HepG2 (cell line): ENCODE data around the gene C9orf78. TPM values are rescaled to one million over a fixed set of nuclear protein-coding genes. Genes with fewer than 3 reads are reported as not detected.
A peak's percentile ranks its signal among the peaks of the same experiment; 100 is the strongest.

Source experiments
- ARNT ChIP-seq: fragments of 450-650 bp; IDR thresholded peaks from 2 replicates; pipeline ENCODE4 v1.6.1; 2017
- BRD4 ChIP-seq: sonication (generic); formaldehyde crosslinking; IDR thresholded peaks from 2 replicates; pipeline ENCODE4 v1.4.0; 2020; ENCODE audit warnings: missing genetic modification reagents
- JUND ChIP-seq: sonication (generic); formaldehyde crosslinking; IDR thresholded peaks from 2 replicates; pipeline ENCODE4 v1.8.0; 2022; ENCODE audit warnings: mild to moderate bottlenecking, missing genetic modification reagents
- KLF15 ChIP-seq: sonication (generic); formaldehyde crosslinking; IDR thresholded peaks from 2 replicates; pipeline ENCODE4 v1.8.1; 2023; ENCODE audit warnings: borderline replicate concordance, mild to moderate bottlenecking, inconsistent platforms, missing genetic modification reagents, mixed read lengths
- LCORL ChIP-seq, 2 experiments: fragments of 450-650 bp in 1 of 2; sonication (generic) in 1 of 2; formaldehyde crosslinking in 1 of 2; IDR thresholded peaks; 2 replicates each; pipeline versions ENCODE4 v1.5.0 to v1.6.1; 2017 to 2020; ENCODE audit warnings: antibody characterized with exemption in 1 of 2, missing genetic modification reagents in 1 of 2
- MAFK ChIP-seq, 2 experiments: IDR thresholded peaks in 1 of 2; conservative IDR thresholded peaks in 1 of 2; 2 replicates each; pipeline ENCODE4 v1.6.1; 2011; ENCODE audit warnings: improper control_type of control experiment in 2 of 2, low read length in 2 of 2
- NPAS2 ChIP-seq: sonication (generic); formaldehyde crosslinking; IDR thresholded peaks from 2 replicates; pipeline ENCODE4 v1.8.0; 2022; ENCODE audit warnings: mild to moderate bottlenecking, missing genetic modification reagents, borderline replicate concordance
- NR3C1 ChIP-seq: sonication (generic); formaldehyde crosslinking; IDR thresholded peaks from 2 replicates; pipeline ENCODE4 v1.4.0; 2020; ENCODE audit warnings: missing genetic modification reagents
- PBX2 ChIP-seq: IDR thresholded peaks from 2 replicates; pipeline ENCODE4 v1.6.1; 2016; ENCODE audit warnings: control low read depth
- RBM39 ChIP-seq: fragments of 200-400 bp; formaldehyde crosslinking; IDR thresholded peaks from one replicate; pipeline ENCODE4 v1.6.1; 2018; ENCODE audit warnings: antibody characterized with exemption, mild to moderate bottlenecking, low read depth, low read length; ENCODE audit not compliant: poor library complexity, severe bottlenecking
- SP5 ChIP-seq: IDR thresholded peaks from 2 replicates; pipeline ENCODE4 v1.6.1; 2016; ENCODE audit warnings: low read depth, borderline replicate concordance
- TP53 ChIP-seq: sonication (generic); formaldehyde crosslinking; conservative IDR thresholded peaks from 2 replicates; pipeline ENCODE4 v1.4.0; 2020; ENCODE audit warnings: missing genetic modification reagents
- ZBTB34 ChIP-seq: sonication (generic); formaldehyde crosslinking; IDR thresholded peaks from 2 replicates; pipeline ENCODE4 v1.8.0; 2022; ENCODE audit warnings: mild to moderate bottlenecking, missing genetic modification reagents
- ZKSCAN1 ChIP-seq: fragments of 150-350 bp; IDR thresholded peaks from 2 replicates; pipeline ENCODE4 v1.6.1; 2014; ENCODE audit warnings: low read length
- ZNF224 ChIP-seq: sonication (generic); formaldehyde crosslinking; IDR thresholded peaks from 2 replicates; pipeline ENCODE4 v1.5.0; 2020; ENCODE audit warnings: mild to moderate bottlenecking, missing genetic modification reagents
- ZNF329 ChIP-seq: sonication (generic); formaldehyde crosslinking; IDR thresholded peaks from 2 replicates; pipeline ENCODE4 v1.9.0; 2021; ENCODE audit warnings: low read depth, mild to moderate bottlenecking, missing genetic modification reagents
- ZNF44 ChIP-seq: sonication (generic); formaldehyde crosslinking; IDR thresholded peaks from 2 replicates; pipeline ENCODE4 v1.5.1; 2020; ENCODE audit warnings: mild to moderate bottlenecking, missing genetic modification reagents
- ZNF670 ChIP-seq: sonication (generic); formaldehyde crosslinking; IDR thresholded peaks from 2 replicates; pipeline ENCODE4 v1.8.0; 2022; ENCODE audit warnings: mild to moderate bottlenecking, missing genetic modification reagents, borderline replicate concordance
- ZNF713 ChIP-seq: sonication (generic); formaldehyde crosslinking; IDR thresholded peaks from 2 replicates; pipeline ENCODE4 v1.4.0; 2020; ENCODE audit warnings: mild to moderate bottlenecking, missing genetic modification reagents
- ZNF75D ChIP-seq: sonication (generic); formaldehyde crosslinking; IDR thresholded peaks from 2 replicates; pipeline ENCODE4 v1.8.1; 2023; ENCODE audit warnings: missing genetic modification reagents, mild to moderate bottlenecking, borderline replicate concordance
- ZNF792 ChIP-seq: IDR thresholded peaks from 2 replicates; pipeline ENCODE4 v1.6.1; 2016
- ZNF841 ChIP-seq: sonication (generic); formaldehyde crosslinking; IDR thresholded peaks from 2 replicates; pipeline ENCODE4 v1.8.1; 2023; ENCODE audit warnings: missing genetic modification reagents, borderline replicate concordance
- polyA plus RNA-seq, 8 experiments: library from polyadenylated mRNA; depleted of rRNA in 3 of 8; stranded (reverse) in 7 of 8; unstranded in 1 of 8; fragments of >200 nt; fragmentation: Illumina TruSeq in 4 of 8; extraction: Trizol in 4 of 8; gene quantifications; 2 replicates each; pipeline versions ENCODE4 v1.2.1 to v1.2.3, GENCODE V29; 2011 to 2016; ENCODE audit warnings: low read depth in 4 of 8, missing spikeins in 1 of 8, mixed read lengths in 1 of 8; ENCODE audit not compliant: insufficient read depth in 1 of 8
- total RNA-seq, 5 experiments: library from RNA; depleted of rRNA; stranded (reverse); fragments of >200 nt; fragmentation: Illumina TruSeq; extraction: Trizol; gene quantifications; 2 replicates each; pipeline ENCODE4 v1.2.3, GENCODE V29; 2016; ENCODE audit warnings: low read depth in 1 of 5
- TF ChIP-seq, protein P1 (sequence below): sonication (generic); formaldehyde crosslinking; IDR thresholded peaks from 2 replicates; pipeline ENCODE4 v1.4.0; 2020; ENCODE audit warnings: mild to moderate bottlenecking, missing genetic modification reagents
- TF ChIP-seq, protein P2 (sequence below): sonication (generic); formaldehyde crosslinking; IDR thresholded peaks from 2 replicates; pipeline ENCODE4 v1.5.0; 2020; ENCODE audit warnings: missing genetic modification reagents
- TF ChIP-seq, protein P3 (sequence below): conservative IDR thresholded peaks from 2 replicates; pipeline ENCODE4 v1.6.1; 2018; ENCODE audit warnings: missing genetic modification reagents

The C9orf78 gene
- total and polyA plus RNA-seq, 2 of the 13 experiments (the other 11 are each of a cell fraction or from before 2014, with no cell fraction given): 18.4 to 35.5 TPM

- TF ChIP-seq TP53 (CRISPR knock-in tag) (no peak), RBM39 (no peak), BRD4 (CRISPR knock-in tag) (peak; percentile 99), ZNF44 (CRISPR knock-in tag) (peak; percentile 90; the same call in 1 of the 2 replicates), KLF15 (CRISPR knock-in tag) (no peak; the same call in 1 of the 2 replicates), SP5 (CRISPR knock-in tag) (peak; percentile 97), ZNF670 (CRISPR knock-in tag) (peak; percentile 67; the same call in 1 of the 2 replicates), NR3C1 (no peak), PBX2 (CRISPR knock-in tag) (no peak), ZNF329 (CRISPR knock-in tag) (no peak), ZNF224 (CRISPR knock-in tag) (no peak), ZKSCAN1 (no peak), LCORL (IDR thresholded peaks at IDR 0.05) (no peak), LCORL (CRISPR knock-in tag; IDR thresholded peaks at IDR 0.05) (0 out of 2 replicates have a peak, but pooled peaks have one; percentile 12), ZNF713 (CRISPR knock-in tag) (no peak), NPAS2 (CRISPR knock-in tag) (no peak), ZNF75D (CRISPR knock-in tag) (no peak), ARNT (no peak), MAFK (conservative IDR thresholded peaks at IDR 0.05 in 1 of 2, IDR thresholded peaks at IDR 0.05 in 1 of 2; ENCODE audit: low read length in 2 of 2) (no peak), ZBTB34 (CRISPR knock-in tag) (peak; percentile 64; the same call in 1 of the 2 replicates), JUND (peak; percentile 36; the same call in 1 of the 2 replicates), ZNF792 (CRISPR knock-in tag) (peak; percentile 94), ZNF841 (CRISPR knock-in tag) (0 out of 2 replicates have a peak, but pooled peaks have one; percentile 43)
- TF ChIP-seq, protein P1, sequence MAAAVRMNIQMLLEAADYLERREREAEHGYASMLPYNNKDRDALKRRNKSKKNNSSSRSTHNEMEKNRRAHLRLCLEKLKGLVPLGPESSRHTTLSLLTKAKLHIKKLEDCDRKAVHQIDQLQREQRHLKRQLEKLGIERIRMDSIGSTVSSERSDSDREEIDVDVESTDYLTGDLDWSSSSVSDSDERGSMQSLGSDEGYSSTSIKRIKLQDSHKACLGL (CRISPR knock-in tag): no peak; the same call in 1 of the 2 replicates
- TF ChIP-seq, protein P2, sequence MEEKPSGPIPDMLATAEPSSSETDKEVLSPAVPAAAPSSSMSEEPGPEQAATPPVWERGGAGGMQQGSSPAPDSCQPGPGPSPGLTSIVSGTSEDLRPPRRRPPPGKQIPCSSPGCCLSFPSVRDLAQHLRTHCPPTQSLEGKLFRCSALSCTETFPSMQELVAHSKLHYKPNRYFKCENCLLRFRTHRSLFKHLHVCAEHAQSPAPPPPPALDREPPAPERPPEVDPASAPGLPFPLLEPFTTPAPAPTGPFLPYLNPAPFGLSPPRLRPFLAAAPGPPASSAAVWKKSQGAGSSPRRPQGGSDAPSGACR (CRISPR knock-in tag): peak; percentile 83; the same call in 1 of the 2 replicates
- TF ChIP-seq, protein P3, sequence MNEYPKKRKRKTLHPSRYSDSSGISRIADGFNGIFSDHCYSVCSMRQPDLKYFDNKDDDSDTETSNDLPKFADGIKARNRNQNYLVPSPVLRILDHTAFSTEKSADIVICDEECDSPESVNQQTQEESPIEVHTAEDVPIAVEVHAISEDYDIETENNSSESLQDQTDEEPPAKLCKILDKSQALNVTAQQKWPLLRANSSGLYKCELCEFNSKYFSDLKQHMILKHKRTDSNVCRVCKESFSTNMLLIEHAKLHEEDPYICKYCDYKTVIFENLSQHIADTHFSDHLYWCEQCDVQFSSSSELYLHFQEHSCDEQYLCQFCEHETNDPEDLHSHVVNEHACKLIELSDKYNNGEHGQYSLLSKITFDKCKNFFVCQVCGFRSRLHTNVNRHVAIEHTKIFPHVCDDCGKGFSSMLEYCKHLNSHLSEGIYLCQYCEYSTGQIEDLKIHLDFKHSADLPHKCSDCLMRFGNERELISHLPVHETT (CRISPR knock-in tag): peak; percentile 96
These were observed 11.0 kb downstream of the C9orf78 start, which contains the start of gene TOR1A (continued) for GRCh38 chr9:129823935-129824601.
